HT1080 (cell line): Measurements from ENCODE around the gene RPS6KB2. TPM values are rescaled to one million over a fixed set of nuclear protein-coding genes. Genes with fewer than 3 reads are reported as not detected.
"Not testable (repeated sequence)": the region's sequence is repeated elsewhere in the genome, so short reads cannot be mapped to it uniquely, and the experiment has no call there.

Experiments used
- DNase-seq: peaks from one replicate; pipeline ENCODE4 v3.0.0-alpha.2; 2015; ENCODE audit warnings: low read depth
- total RNA-seq: library from RNA; depleted of rRNA; stranded (reverse); fragments of >200 nt; shearing (Covaris generic); gene quantifications from 2 replicates; pipeline ENCODE4 v1.2.3, GENCODE V29; 2014

Gene RPS6KB2
- total RNA-seq, 1 experiment from 2014 or later: 52.7 TPM

DNA sequence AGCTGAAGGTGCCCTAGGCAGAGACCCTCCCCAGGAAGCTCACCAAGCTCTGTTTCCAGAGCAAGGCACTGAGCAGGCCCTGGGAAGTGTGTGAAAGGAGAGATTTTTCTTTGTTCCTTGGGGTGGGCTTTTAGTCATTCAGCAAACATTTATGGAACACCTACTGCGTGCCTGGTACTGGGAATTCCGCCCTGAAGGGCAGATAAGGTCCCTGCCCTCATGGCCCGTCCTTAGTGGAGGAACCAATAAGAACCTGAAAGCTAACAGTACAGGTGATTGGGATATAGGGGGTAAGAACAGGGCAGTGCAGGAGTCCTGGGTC, 36.9 kb downstream of the RPS6KB2 start:
- no peak for DNase-seq

DNA sequence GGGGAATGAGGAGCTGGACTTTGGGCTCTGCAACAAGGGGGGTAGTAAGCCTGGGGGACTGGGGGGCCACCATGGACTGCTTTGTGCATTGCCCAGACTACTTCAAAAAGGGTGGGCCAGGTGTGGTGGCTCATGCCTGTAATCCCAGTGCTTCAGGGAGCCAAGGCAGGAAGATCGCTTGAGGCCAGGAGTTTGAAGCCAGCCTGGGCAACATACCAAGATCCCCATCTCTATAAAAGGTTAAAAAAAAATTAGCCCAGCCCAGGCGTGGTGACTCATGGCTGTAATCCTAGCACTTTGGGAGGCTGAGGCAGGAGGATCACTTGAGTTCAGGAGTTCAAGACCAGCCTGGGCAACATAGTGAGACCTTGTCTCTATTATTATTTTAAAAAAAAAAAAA, 37.2 kb downstream of the RPS6KB2 start:
- not testable (repeated sequence) for DNase-seq

DNA sequence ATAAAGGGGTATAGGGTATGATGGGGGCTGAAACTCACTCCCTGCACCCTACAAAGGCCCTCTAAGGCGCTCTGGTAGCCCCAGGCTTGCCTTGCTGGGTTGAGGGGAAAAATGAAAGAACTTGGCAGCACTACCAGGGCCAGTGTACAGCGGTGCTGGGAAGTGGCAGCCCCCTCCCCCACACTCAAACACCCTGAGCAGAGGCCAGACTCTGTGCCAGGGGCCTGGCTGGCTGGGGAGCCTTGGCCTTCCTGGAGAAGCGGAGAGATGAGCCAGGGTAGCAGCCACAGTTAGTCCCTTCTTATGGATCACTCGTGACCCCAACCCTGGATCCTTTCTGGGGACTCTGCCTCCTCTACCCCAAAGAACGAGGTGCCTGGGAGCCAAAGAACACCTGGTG, 38.1 kb downstream of the RPS6KB2 start:
- no peak for DNase-seq

DNA sequence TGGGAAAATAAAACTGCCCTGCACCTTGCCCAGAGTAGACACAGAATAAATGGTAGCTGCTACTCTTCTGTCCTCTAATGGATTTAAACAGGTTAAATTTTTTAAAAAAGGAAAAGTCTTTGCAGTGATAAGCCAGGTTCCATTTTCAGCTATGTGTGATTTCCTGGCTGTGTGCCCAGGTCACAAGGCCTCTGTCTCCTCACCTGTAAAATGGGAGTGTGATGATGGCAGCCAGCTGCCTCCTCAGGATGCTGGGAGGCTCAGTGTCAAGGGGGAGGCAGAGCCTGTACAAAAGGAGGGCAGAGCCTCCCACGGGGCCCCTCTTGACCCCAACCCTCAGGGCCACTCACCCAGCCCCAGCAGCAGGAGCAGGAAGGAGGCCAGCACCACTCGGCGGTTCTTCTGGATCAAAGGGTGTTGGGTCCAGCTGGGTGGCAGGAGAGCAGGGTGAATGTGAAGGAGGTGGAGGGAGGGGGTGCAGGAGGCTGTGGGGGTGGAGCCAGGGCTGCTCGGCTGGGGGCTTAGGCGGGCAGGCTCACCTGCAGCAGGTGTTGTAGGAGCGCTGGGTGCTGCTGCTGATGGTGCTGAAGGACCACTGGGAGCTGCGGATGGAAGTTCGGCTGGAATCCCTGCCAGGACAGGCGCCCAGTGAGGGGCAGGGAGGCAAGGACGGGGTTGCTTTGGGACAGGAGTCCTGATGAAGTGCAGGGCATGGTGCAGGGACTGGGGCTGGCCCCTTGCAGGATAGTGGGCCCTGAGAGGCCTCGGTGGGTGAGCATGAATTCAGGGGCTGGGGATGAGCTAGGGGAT, 38.9 kb downstream of the RPS6KB2 start:
- DNase-seq: no peak

DNA sequence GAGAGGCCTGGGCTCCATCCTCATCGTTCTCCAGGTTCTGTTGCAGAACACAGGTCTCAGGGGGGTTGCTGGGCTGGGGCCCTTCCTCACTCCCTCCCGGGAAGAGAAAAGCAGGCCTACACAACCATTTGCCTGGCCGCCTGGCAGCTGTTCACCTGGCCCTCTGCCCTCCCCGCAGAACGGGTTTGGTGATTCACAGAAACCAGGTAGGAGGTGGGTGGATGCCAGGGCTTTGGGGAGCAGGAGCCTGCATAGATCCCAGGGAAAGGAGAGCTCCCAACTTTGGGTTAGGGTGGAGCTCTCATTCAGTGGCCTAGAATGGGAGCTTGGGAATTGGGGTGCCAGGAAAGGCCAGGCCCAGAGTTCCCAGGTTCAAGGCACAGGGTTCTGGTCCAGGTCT, 39.8 kb downstream of the RPS6KB2 start:
- DNase-seq: no peak

DNA sequence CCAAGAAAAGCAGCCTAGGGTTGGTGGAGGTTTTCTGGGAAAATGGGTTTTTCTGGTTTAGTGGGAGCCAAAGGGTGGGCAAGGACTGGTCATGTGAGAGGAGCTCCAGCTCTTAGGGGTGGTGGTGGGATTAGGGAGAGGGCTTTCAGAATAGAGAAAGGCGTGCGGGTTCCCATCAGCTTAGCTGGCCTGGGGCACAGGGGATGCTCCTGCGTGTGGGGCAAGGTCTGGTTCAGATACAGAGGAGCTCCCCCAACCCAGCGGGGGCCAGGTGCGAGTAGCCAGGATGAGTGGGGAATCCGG, 40.1 kb downstream of the RPS6KB2 start:
- DNase-seq: no peak

DNA sequence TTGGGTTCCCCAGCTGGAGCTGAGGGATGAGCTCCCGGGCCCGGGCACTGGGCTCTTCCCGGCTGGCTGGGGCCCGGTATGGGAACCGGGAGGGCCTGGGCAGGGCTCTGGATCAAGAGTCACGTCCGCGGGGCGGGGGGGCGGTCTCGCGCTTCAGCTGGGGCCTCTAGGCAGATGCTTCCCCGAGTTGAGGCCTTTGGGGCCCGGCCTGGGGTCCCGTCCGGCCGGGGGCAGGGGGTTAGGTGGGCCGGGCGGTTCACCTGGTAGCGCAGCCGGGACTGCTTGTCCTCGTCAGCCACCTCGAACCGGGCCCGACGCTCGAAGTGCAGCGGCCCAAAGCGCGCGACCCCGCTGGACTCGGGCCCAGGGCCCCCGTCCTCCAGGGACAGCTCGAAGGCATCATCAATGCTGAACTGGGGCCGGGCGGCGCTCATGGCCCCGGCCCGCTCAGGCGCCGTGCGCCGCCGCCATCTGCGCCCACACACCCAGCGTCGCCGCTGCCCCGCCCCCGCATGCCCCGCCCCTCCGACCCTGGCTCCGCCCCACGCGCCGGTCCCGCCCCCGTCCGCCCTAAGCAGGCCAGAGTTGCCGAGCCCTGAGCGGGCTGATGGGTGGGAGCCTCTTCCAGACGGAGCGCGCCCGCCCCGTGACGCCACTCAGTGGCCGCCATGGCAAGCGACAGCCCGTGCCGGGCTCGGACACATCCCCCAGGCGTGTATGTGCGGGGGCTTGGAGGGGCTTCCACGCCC, 40.6 kb downstream of the RPS6KB2 start, which contains the start of gene TMEM134:
Gene TMEM134, minus strand, starts transcription at position 493 of the 749 bp plus-strand sequence. Its CDS starts 59 bp downstream, at position 434.
- peak; percentile 74 for DNase-seq

DNA sequence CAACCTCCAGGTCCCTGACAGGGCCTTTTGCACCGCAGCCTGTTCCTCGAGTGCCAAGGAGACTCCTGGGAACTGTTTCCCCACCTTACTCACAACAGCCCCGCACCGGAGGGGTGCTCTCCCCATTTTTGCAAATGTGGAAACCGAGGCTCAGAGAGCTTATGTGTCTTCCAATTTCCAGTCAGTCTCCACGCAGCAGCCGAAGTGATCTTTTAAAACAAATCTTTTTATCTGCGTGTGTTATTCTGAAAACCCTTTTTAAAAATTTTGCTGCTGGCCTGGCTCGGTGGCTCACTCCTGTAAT, 41.2 kb downstream of the RPS6KB2 start:
- DNase-seq: no peak

DNA sequence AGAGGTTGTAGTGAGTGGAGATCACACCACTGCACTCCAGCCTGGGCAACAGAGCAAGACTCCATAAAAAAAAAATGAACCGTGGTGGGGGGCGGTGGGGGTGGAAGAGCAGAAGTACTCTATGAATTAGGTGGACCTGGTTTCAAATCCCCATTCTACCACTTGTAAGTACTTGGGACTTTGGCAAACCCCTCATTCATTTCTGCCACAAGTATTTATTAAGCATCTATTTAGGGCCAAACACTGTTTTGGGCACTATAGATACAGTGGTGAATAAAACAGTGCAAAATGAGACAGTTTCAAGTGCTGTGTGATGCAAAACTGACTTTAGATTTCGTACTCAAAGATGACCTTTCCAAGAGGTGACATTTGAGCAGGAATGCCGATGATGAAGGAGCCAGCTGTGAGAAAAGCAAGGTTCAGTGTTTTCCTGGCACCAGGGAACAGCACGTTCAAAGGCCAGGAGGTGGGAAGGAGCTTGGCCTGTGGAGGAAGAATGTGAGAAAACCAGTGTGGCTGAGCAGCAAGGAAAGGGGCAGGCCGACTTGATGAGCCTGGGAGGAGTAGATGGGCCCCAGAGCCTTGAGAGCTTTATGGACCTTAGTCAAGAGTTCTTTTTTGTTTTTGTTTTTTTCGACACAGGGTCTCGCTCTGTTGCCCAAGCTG, 42.2 kb downstream of the RPS6KB2 start:
- DNase-seq: no peak

DNA sequence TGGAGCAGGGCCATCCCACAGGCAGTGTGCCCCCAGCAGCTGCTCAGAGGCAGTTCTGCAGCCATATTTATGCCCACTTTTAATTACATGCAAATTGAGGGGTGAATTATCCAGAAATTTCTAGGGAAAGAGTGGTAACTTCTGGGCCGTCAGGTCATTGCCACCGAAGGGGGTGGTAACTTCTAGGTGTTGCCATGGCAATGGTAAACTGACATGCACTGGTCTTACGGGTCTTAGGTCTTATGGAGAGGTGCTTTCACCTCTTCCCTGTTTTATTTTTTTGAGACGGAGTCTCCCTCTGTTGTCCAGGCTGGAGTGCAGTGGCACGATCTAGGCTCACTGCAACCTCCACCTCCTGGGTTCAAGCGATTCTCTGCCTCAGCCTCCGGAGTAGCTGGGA, 44.6 kb downstream of the RPS6KB2 start:
- no peak for DNase-seq

DNA sequence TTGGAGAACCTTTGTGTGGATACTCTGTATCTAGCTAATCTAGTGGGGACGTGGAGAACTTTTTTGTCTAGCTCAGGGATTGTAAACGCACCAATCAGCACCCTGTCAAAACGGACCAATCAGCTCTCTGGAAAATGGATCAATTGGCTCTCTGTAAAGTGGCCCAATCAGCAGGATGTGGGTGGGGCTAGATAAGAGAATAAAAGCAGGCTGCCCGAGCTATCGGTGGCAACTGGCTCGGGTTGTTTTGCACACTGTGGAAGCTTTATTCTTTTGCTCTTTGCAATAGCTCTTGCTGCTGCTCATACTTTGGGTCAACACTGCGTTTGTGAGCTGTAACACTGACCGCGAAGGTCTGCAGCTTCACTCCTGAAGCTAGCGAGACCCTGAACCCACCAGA, 48.4 kb downstream of the RPS6KB2 start:
- DNase-seq: not testable (repeated sequence)

DNA sequence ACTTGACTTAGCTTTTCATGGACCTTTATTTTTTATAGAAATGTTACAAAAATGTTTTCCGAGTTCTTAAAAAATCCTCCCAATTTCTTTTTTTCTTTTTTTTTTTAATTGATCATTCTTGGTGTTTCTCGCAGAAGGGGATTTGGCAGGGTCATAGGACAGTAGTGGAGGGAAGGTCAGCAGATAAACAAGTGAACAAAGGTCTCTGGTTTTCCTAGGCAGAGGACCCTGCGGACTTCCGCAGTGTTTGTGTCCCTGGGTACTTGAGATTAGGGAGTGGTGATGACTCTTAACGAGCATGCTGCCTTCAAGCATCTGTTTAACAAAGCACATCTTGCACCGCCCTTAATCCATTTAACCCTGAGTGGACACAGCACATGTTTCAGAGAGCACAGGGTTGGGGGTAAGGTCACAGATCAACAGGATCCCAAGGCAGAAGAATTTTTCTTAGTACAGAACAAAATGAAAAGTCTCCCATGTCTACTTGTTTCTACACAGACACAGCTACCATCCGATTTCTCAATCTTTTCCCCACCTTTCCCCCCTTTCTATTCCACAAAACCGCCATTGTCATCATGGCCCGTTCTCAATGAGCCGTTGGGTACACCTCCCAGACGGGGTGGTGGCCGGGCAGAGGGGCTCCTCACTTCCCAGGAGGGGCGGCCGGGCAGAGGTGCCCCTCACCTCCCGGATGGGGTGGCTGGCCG, 49.2 kb downstream of the RPS6KB2 start:
- DNase-seq: not testable (repeated sequence)

DNA sequence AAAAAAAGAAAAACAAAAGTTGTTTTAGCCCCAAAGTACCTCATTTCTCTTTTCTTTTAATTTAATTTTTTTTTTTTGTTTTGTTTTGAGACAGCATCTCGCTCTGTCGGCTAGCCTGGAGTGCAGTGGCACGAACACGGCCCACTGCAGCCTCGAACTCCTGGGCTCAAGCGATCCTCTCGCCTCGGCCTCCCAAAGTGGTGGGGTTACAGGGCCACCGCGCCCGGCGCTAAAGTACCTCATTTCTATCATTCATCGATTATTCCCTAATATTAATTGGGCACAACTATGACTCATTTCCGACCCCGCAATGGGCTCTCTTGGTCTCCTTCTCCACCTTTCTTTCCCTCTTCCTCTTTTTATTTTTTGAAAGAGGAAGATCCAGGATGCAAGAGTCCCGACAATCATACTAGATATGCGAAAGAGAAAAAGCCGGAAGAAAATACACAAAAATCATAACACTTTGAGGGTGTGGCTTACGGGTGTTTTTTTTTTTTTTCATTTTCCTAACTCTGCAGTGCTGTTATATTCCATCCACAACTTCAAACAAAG, 54.1 kb downstream of the RPS6KB2 start:
- no peak for DNase-seq

DNA sequence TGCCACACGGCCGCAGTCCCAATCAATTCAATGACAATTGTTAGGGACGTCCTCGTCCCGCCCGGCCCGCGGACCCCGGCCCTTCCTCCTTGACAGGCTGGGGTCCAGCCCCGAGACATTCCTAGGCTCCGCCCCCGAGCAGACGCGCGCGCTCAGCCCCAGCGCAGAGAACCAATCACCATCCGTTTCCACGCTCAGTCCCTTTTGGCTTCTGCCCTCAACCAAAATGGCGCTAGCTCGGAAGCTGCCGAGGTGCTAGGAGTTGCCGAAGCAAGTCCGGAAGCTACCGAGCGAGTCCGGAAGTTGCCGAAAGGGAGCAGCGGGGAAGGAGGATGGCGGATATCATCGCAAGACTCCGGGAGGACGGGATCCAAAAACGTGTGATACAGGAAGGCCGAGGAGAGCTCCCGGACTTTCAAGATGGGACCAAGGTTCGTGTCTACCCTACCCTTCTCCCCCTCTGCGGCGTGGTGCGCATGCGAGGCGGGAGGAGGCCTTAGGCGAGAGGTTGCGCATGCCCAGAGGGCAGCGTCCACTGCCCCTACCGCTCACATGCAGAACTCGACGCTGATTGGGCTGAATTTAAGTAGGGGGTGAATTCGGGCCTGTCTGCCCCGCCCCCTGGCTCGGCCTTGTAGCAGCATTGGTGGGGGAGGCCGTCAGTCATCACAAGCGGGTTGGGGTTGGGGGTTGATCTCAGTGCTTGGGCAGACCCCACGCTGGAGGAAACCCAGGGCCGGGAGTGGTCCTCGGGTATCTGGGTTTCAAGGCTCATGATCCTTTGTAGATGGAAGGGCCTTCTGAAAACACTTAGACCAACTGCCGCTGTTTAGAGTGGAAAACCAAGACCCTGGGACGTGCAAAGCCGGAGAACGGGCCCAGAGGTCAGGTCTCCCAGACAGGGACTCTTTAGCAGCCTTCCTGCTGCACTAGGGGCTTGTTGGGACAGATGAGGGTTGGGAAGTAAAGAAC, 54.8 kb downstream of the RPS6KB2 start, which contains the start of gene AIP:
Gene AIP, plus strand, starts transcription at position 200 of the 972 bp plus-strand sequence. Its CDS starts 133 bp downstream, at position 333.
- peak; percentile 96 for DNase-seq

DNA sequence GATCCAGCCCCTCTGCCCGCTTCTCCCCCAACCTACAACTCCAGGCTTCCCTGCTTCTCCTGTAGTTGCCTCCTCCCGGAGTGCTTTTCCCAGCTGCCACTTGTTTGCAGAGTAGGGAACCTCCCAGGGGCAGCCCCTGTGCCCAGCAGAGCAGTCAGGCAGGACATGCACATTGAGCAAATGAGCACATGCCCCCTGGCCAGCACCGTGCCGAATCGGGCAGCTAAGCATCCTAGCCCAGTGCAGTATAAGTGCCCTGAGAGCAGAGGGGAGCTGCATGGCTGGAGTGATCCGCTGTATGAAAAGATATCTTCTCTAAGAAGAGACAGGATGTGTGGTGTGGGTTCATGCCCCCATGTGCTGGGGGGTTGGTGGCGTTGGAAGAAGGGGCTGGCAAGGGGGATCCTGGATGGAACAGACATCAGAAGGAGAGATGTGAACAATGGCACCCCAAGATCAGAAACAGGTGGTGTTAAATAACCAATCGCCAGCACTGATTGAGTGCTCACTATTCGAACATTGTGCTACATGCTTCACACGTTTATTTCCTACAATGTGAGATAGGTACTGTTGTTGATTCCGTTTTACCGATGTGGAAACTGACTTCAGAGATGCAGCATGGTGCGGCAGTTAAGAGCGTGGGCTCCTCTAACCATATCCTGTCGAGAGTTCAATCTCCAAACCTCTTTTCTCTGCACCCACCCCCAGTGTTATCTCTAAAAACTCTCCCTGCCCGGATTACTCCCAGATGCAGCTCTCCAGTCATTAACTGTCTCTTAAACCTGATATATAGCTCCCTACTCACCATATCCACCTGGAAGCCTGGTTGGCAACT, 55.8 kb downstream of the RPS6KB2 start:
- no peak for DNase-seq

DNA sequence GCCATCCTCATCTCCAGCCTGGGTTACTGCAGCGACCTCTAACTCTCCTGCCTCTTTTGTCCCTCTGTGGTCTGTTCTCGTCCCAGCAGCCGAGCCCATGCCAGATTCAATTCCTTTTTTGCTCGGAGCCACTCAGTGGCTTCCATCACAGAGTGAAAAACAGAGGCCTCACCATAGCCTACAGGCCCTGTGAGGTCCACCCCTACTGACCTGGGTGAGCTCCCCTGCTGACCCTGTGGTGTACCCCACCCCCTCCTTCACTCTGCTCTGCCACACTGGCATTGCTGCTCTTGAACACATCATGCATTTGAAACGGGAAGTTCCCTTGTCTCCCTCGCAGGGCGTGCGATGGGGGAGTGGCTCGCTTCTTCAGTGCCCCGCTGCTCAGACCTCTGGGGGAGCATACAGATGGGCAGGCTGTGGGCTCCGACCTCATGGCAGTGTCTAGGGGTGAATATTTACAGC, 56.6 kb downstream of the RPS6KB2 start:
- no peak for DNase-seq
